ENCODE results near the gene WDR18. TPM values are rescaled to one million over a fixed set of nuclear protein-coding genes. Genes with fewer than 3 reads are reported as not detected.

The WDR18 gene
- total RNA-seq, 1 donor from 2014 or later: 66.8 TPM

DNA sequence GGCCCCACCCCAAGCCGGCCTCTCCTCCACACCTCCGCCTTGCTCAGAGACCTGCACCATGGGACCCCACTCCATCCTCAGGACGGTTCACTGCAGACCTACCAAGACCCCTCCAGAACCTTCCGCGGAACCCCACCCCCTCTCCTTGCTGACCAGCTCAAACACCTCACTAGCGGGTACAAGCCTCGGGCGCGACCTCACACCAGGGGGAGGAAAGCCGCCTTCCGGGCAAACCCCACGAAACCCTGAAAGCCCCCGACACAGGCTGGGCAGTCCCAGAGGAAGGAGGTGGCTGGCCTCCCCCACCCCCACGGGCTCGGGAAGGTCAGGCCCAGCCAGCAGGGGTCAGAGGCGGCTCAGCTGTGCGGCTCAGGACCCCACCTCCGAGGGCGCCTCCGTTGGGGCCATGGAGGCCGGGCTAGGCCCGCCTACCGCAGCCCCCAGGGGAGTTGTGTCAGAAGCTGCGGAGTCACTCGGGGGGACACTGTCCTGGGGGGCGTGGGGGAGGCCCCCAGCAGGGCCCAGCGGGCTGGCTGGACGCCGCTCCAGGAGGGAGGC, 25.9 kb downstream of the WDR18 start:
- H3K9me3 ChIP-seq: no peaks in the 10 kb centered on the region
- H3K4me1 ChIP-seq: peaks cover 22% of the 10 kb centered on the region
- no peaks in the 10 kb centered on the region for H3K27me3 ChIP-seq
- DNase-seq (ENCODE audit: extremely low spot score in 2 of 2): no peak
- TF ChIP-seq POLR2AphosphoS5 (IDR thresholded peaks at IDR 0.05; ENCODE audit: insufficient read depth in 1 of 2, low read depth in 1 of 2) (no peak), POLR2A (IDR thresholded peaks at IDR 0.05) (no peak)
- TF ChIP-seq, protein P1, sequence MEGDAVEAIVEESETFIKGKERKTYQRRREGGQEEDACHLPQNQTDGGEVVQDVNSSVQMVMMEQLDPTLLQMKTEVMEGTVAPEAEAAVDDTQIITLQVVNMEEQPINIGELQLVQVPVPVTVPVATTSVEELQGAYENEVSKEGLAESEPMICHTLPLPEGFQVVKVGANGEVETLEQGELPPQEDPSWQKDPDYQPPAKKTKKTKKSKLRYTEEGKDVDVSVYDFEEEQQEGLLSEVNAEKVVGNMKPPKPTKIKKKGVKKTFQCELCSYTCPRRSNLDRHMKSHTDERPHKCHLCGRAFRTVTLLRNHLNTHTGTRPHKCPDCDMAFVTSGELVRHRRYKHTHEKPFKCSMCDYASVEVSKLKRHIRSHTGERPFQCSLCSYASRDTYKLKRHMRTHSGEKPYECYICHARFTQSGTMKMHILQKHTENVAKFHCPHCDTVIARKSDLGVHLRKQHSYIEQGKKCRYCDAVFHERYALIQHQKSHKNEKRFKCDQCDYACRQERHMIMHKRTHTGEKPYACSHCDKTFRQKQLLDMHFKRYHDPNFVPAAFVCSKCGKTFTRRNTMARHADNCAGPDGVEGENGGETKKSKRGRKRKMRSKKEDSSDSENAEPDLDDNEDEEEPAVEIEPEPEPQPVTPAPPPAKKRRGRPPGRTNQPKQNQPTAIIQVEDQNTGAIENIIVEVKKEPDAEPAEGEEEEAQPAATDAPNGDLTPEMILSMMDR (IDR thresholded peaks at IDR 0.05): no peak
- intact Hi-C loops (cut with DNase I): no loop called here
- H3K27ac ChIP-seq: peak overlapping the region; percentile 77
- H3K4me3 ChIP-seq: peak overlapping the region; percentile 24 to 43
- peaks cover 0 to 31% of the 10 kb centered on the region in 2 donors for H3K36me3 ChIP-seq

DNA sequence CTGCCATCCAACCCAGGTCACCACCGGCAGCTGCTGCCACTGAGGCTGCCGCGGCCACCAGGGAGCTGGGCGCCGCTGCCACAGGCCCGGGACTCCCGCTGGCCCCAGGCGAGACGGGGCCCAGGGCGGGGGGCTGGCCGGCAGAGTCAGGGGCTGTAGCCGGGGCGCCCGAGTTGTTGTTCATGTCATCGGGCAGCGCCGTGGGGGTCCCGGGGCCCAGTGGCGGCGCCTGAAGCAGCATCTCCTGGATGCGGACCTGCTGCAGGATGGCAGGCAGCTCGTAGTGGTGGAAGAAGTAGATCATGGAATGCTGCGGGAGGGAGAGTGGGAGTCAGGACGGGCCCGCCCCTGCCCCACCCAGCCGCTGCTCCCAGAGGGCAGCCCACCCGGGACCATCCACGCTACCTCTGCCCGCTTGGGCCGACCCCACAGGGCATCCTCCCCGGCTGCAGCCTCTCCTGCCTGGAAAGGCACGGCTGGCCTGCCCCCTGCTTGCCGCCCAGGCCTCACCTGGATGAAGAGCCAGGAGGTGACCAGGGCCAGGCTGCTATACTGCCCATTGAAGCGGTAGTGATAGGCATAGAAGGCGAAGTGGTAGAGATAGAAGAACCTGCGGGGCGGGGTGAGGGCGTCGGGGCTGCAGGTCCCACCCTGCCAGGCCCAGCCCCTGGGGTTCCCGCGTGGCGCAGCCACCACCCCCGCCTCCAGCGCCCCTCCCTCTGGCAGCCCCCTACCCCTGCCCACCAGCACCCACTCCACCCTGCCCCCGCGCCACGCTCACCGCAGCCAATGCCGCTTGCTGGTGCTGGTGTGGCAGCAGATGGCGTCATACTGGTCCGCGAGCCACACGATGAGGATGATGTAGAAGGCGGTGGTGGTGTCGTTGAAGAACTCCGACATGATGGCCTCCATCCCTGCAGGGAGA, 26.7 kb downstream of the WDR18 start:
- Histone ChIP-seq H3K4me1 (peaks cover 30% of the 10 kb centered on the region), H3K9me3 (no peaks in the 10 kb centered on the region), H3K27ac (peak overlapping the region; percentile 77), H3K4me3 (no peak overlapping the region), H3K36me3 (peaks cover 0 to 31% of the 10 kb centered on the region in 2 donors), H3K27me3 (no peaks in the 10 kb centered on the region)
- DNase-seq (ENCODE audit: extremely low spot score in 2 of 2): no peak
- intact Hi-C loops (cut with DNase I): no loop called here
- no peak for TF ChIP-seq POLR2AphosphoS5 (IDR thresholded peaks at IDR 0.05; ENCODE audit: insufficient read depth in 1 of 2, low read depth in 1 of 2)
- TF ChIP-seq, protein P1 (IDR thresholded peaks at IDR 0.05): no peak
- TF ChIP-seq POLR2A (IDR thresholded peaks at IDR 0.05): no peak

- TF ChIP-seq POLR2AphosphoS5 (IDR thresholded peaks at IDR 0.05; ENCODE audit: insufficient read depth in 1 of 2, low read depth in 1 of 2): no peak
- TF ChIP-seq, protein P1 (IDR thresholded peaks at IDR 0.05): no peak
- Histone ChIP-seq H3K9me3 (no peaks in the 10 kb centered on the region), H3K4me1 (peaks cover 40% of the 10 kb centered on the region), H3K27me3 (no peaks in the 10 kb centered on the region), H3K27ac (no peak overlapping the region), H3K4me3 (no peak overlapping the region), H3K36me3 (peaks cover 0 to 31% of the 10 kb centered on the region in 2 donors)
- intact Hi-C loops (cut with DNase I): no loop called here
- no peak for DNase-seq (ENCODE audit: extremely low spot score in 2 of 2)
Observed at GRCh38 chr19:1011831-1012333, 27.7 kb downstream of the WDR18 start.

GRCh38 chr19:1012334-1012733, 28.2 kb downstream of the WDR18 start:
- peaks cover 0 to 31% of the 10 kb centered on the region in 2 donors for H3K36me3 ChIP-seq
- peaks cover 45% of the 10 kb centered on the region for H3K4me1 ChIP-seq
- H3K27ac ChIP-seq: no peak overlapping the region
- intact Hi-C loops (cut with DNase I): no loop called here
- DNase-seq (ENCODE audit: extremely low spot score in 2 of 2): no peak
- H3K27me3 ChIP-seq: no peaks in the 10 kb centered on the region
- H3K4me3 ChIP-seq: no peak overlapping the region
- no peaks in the 10 kb centered on the region for H3K9me3 ChIP-seq
- TF ChIP-seq POLR2A (IDR thresholded peaks at IDR 0.05) (no peak), POLR2AphosphoS5 (IDR thresholded peaks at IDR 0.05; ENCODE audit: insufficient read depth in 1 of 2, low read depth in 1 of 2) (no peak)
- TF ChIP-seq, protein P1 (IDR thresholded peaks at IDR 0.05): no peak

All from vagina (tissue), 2 donors.